ENCODE measurements around the gene CDCA7L.
A peak's percentile ranks its signal among the peaks of the same experiment; 100 is the strongest.

The CDCA7L gene

GRCh38 chr7:21945454-21946221 lies at the start of gene CDCA7L:
TSS of gene CDCA7L (minus strand) at chr7:21945899. CDS start at chr7:21945804, 95 bp downstream.
- DNase-seq, result peak; percentile 87

- DNase-seq, result no peak
Observed at GRCh38 chr7:21986096-21986495, 40.4 kb upstream of the CDCA7L start.

GRCh38 chr7:21984042-21984441 lies 38.3 kb upstream of the CDCA7L start:
- no peak for DNase-seq

GRCh38 chr7:21983056-21983455 lies 37.4 kb upstream of the CDCA7L start:
- no peak for DNase-seq

GRCh38 chr7:21981524-21981923 lies 35.8 kb upstream of the CDCA7L start:
- DNase-seq, result no peak

- DNase-seq, result peak; percentile 36
Observed at GRCh38 chr7:21980926-21981500, 35.3 kb upstream of the CDCA7L start.

- no peak for DNase-seq
Observed at GRCh38 chr7:21972397-21972784, 26.7 kb upstream of the CDCA7L start.

- DNase-seq, result no peak
Observed at GRCh38 chr7:21971780-21972396, 26.2 kb upstream of the CDCA7L start.

GRCh38 chr7:21969822-21970221 lies 24.1 kb upstream of the CDCA7L start:
- DNase-seq, result no peak

- peak; percentile 89 for DNase-seq
Observed at GRCh38 chr7:21967598-21968003, 21.9 kb upstream of the CDCA7L start.

- DNase-seq, result no peak
Observed at GRCh38 chr7:21966271-21966670, 20.6 kb upstream of the CDCA7L start.

- peak; percentile 76 for DNase-seq
Observed at GRCh38 chr7:21965291-21965690, 19.6 kb upstream of the CDCA7L start.

- peak; percentile 35 for DNase-seq
Observed at GRCh38 chr7:21962677-21963076, 17.0 kb upstream of the CDCA7L start.

GRCh38 chr7:21960922-21961321 lies 15.2 kb upstream of the CDCA7L start:
- DNase-seq, result no peak

- peak; percentile 58 for DNase-seq
Observed at GRCh38 chr7:21959387-21959776, 13.7 kb upstream of the CDCA7L start.

GRCh38 chr7:21953781-21954180 lies 8.1 kb upstream of the CDCA7L start:
- no peak for DNase-seq

GRCh38 chr7:21948887-21949540 lies 3.3 kb upstream of the CDCA7L start:
- DNase-seq, result no peak

GRCh38 chr7:21948364-21948763 lies 2.7 kb upstream of the CDCA7L start:
- no peak for DNase-seq

GRCh38 chr7:21947946-21948345 lies 2.2 kb upstream of the CDCA7L start:
- DNase-seq, result no peak

- no peak for DNase-seq
Observed at GRCh38 chr7:21947056-21947455, 1.4 kb upstream of the CDCA7L start.

- DNase-seq, result peak; percentile 49
Observed at GRCh38 chr7:21946222-21946709, 567 bp upstream of the CDCA7L start.

GRCh38 chr7:21944616-21945453 lies 864 bp downstream of the CDCA7L start:
- DNase-seq, result peak; percentile 46

- no peak for DNase-seq
Observed at GRCh38 chr7:21943436-21943835, 2.3 kb downstream of the CDCA7L start.
